HG03460 (cell line): ENCODE measurements around the gene PLCL1.
"Not testable (repeated sequence)": the region's sequence is repeated elsewhere in the genome, so short reads cannot be mapped to it uniquely, and the experiment has no call there.

Source experiments
- ATAC-seq: cut with Tn5 transposase; IDR thresholded peaks from one replicate; pipeline ENCODE4 v1.9.1; 2021; ENCODE audit not compliant: unreplicated experiment

Gene PLCL1

DNA sequence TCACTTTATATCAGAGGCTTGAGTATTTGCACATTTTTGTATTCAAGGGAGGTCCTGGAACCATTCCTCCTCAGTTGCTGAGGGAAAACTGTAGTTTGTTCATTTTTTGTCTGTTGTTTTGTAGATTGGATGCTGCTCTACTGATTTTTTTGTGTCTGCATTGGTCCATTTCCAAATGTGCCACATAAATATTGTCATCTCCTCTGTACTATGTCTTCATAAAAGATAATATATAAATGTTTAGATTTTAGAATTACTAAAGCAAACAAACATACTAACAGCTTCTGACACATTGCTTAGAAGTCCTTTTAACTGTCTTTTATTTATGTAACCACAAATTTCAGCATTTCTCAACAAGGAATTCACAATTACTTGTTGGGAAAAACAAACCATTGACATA is 356.8 kb downstream of the PLCL1 start:
- no peak for ATAC-seq

- ATAC-seq: no peak
Observed at GRCh38 chr2:198162276-198162675, 357.9 kb downstream of the PLCL1 start.

DNA sequence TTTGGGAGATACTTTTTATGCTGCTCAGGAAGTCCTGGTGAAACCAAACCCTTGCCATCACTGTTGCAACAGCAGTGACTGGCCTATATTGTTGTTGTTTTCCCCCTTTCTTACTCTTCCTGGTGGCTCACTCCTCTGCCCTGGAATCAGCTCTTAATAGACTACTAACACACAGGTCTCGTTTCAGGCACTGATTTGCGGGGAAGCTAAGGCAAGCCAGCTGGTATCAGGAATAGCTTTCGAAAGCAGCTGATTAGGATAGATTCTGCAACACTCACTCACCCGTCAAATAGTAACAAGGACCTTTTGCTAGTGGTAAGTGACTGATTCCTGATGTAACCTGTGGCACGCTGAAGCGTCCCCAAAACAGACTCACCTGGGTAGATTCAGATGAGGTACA is 360.4 kb downstream of the PLCL1 start:
- no peak for ATAC-seq

- no peak for ATAC-seq
Observed at GRCh38 chr2:198165289-198165688, 360.9 kb downstream of the PLCL1 start.

DNA sequence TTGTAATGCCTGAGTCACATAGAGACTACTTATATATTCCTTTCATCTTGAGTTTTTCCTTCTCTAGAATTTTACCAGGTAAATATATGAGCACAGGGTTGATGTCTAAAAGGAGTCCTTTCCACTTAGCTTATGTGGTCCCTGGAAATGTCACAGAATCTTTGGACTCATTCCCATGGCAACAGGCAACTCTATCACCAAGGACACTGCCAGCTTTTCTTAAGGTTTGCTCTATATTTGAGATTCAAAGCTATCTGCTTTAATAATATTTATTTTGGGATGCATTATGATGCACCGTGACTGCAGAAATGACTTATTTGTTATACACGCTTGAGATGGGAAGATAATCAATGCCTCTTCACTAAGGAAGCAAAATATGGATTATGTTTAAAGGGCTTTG is 363.0 kb downstream of the PLCL1 start:
- ATAC-seq: no peak

GRCh38 chr2:198168651-198169050 is 364.3 kb downstream of the PLCL1 start:
- no peak for ATAC-seq

GRCh38 chr2:198173242-198173641 is 368.8 kb downstream of the PLCL1 start:
- no peak for ATAC-seq

- ATAC-seq: no peak
Observed at GRCh38 chr2:198173864-198174263, 369.5 kb downstream of the PLCL1 start.

- no peak for ATAC-seq
Observed at GRCh38 chr2:198175271-198175670, 370.9 kb downstream of the PLCL1 start.

- ATAC-seq: no peak
Observed at GRCh38 chr2:198177040-198177439, 372.6 kb downstream of the PLCL1 start.

DNA sequence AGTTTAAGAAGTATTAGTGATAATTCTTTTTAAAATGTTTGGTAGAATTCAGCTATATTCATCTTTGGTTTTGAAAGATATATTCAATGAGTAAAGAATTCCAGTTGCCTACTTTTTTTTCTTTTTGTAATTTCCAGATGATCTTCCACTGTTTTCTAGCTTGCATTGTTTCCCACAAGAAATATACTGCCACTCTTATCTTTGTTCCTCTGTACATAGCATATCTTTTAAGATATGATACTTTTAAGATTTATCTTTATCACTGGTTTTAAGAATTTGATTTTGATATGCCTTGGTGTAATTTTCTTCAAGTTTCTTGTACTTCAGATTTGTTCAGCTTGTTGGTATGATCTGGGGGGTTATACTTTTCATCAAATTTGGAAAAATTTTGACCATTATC is 374.4 kb downstream of the PLCL1 start:
- ATAC-seq: no peak

DNA sequence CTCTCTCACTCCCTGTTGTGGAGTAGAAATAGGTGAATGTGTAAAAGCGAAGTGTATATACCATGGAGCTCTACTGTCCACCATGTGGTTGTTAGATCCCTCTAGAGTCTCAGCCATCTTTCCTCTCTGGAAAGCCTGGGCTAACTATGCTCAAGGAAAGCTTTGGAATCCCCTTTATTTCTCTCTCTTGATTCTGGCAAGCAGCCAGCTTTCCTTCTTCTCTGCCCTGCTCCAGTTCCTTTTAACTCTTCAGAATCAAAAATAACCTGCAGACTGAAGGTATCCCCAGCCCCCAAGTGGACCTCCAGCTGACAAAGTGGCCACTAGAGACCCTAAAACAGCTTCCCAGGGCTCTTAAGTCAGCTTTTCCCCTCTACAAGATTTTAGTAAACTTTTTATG is 381.9 kb downstream of the PLCL1 start:
- ATAC-seq: no peak

DNA sequence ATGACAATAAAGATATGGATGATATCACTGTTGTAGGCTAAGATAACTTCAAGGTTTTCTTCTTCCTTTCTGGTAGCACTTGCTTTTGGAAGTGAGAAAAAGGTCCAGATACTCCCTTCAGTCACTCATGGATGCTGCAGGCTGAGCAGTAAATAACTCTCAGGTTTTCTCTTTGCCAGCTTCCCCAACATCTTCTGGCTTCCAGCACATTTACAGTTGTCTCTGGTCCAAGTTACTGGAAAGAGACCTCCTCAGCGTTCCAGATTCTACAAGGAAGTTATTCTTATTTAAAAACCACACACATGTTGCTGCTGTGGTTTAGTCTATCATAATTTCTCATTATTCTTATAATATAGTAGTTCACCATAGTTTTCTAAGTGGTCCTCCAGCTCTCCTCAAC is 383.4 kb downstream of the PLCL1 start:
- ATAC-seq: no peak

GRCh38 chr2:198188982-198189381 is 384.6 kb downstream of the PLCL1 start:
- no peak for ATAC-seq

GRCh38 chr2:198191651-198192050 is 387.3 kb downstream of the PLCL1 start:
- ATAC-seq: no peak

GRCh38 chr2:198196556-198196955 is 392.2 kb downstream of the PLCL1 start:
- ATAC-seq: not testable (repeated sequence)
